Placental epithelial cell (primary cell): ENCODE data around the gene CELF4. TPM values are rescaled to one million over a fixed set of nuclear protein-coding genes. Genes with fewer than 3 reads are reported as not detected.

Experiments
- total RNA-seq: library from RNA; depleted of rRNA; stranded (reverse); fragments of >200 nt; gene quantifications from 2 replicates; pipeline ENCODE4 v1.2.3, GENCODE V29; 2012

CELF4 gene
- 0.39 TPM in 1 of 2 replicates, not detected in the other for total RNA-seq

GRCh38 chr18:37565101-37565976, at the start of gene CELF4:
Gene CELF4, minus strand, starts transcription at chr18:37565798.

